HEK293 (cell line): Measurements from ENCODE around the gene ABCC11.

Experiments
- CTCF ChIA-PET: fragments of 350-600 bp; formaldehyde crosslinking; extraction: SDS; loops from one replicate; lab custom pipeline; 2021; ENCODE audit warnings: antibody characterized with exemption; lab: Yijun Ruan, JAX
- POLR2A ChIA-PET: fragments of 300-600 bp; formaldehyde crosslinking; extraction: SDS; loops from one replicate; lab custom pipeline; 2020; ENCODE audit warnings: antibody characterized with exemption, inconsistent platforms; lab: Yijun Ruan, JAX
- H3K27ac ChIP-seq: fragments of 200-500 bp; sonication (Bioruptor generic); 2 replicates; pipeline ENCODE4 v1.5.1; 2014; ENCODE audit warnings: low read depth, low read length, control low read depth, inconsistent platforms; ENCODE audit errors: extremely low read depth
- H3K36me3 ChIP-seq, 2 experiments: fragments of 200-500 bp in 1 of 2; sonication (Bioruptor generic) in 1 of 2; 1 replicate in 1 of 2; 2 replicates in 1 of 2; pipeline ENCODE4 v1.5.1; 2014 to 2017; ENCODE audit warnings: inconsistent platforms in 2 of 2, low read length in 2 of 2; ENCODE audit not compliant: control insufficient read depth in 2 of 2, insufficient read depth in 1 of 2
- H3K4me1 ChIP-seq: fragments of 200-500 bp; sonication (Bioruptor generic); 2 replicates; pipeline ENCODE4 v1.5.1; 2014; ENCODE audit warnings: mild to moderate bottlenecking, low read length, inconsistent platforms; ENCODE audit not compliant: control insufficient read depth, insufficient read depth
- H3K4me3 ChIP-seq: 2 replicates; pipeline ENCODE4 v1.5.1; 2011; ENCODE audit warnings: low read depth, mild to moderate bottlenecking, control low read depth, low read length, moderate library complexity
- H3K9me3 ChIP-seq: fragments of 200-500 bp; sonication (Bioruptor generic); 2 replicates; pipeline ENCODE4 v1.5.1; 2014; ENCODE audit warnings: low read depth, low read length, inconsistent platforms; ENCODE audit not compliant: control insufficient read depth, insufficient read depth
- CTCF ChIP-seq: fragments of 450-650 bp; formaldehyde crosslinking; IDR thresholded peaks from 2 replicates; pipeline ENCODE4 v1.5.1; 2016; ENCODE audit warnings: missing biosample characterization, missing genetic modification characterization
- GLIS2 ChIP-seq: fragments of 450-650 bp; formaldehyde crosslinking; IDR thresholded peaks from 2 replicates; pipeline ENCODE4 v1.5.1; 2016; ENCODE audit warnings: missing biosample characterization, missing genetic modification characterization
- KLF1 ChIP-seq: fragments of 450-650 bp; formaldehyde crosslinking; IDR thresholded peaks from 2 replicates; pipeline ENCODE4 v1.5.1; 2016; ENCODE audit warnings: missing biosample characterization, missing genetic modification characterization
- YY2 ChIP-seq: fragments of 450-650 bp; formaldehyde crosslinking; IDR thresholded peaks from 2 replicates; pipeline ENCODE4 v1.5.1; 2016; ENCODE audit warnings: missing biosample characterization, missing genetic modification characterization
- ZBTB8A ChIP-seq: fragments of 450-650 bp; formaldehyde crosslinking; IDR thresholded peaks from 2 replicates; pipeline ENCODE4 v1.5.1; 2016; ENCODE audit warnings: missing biosample characterization, missing genetic modification characterization
- ZFP3 ChIP-seq: fragments of 450-650 bp; formaldehyde crosslinking; IDR thresholded peaks from 2 replicates; pipeline ENCODE4 v1.5.1; 2016; ENCODE audit warnings: low read depth, missing biosample characterization, missing genetic modification characterization
- ZFP69B ChIP-seq: fragments of 450-650 bp; formaldehyde crosslinking; IDR thresholded peaks from 2 replicates; pipeline ENCODE4 v1.5.1; 2016; ENCODE audit warnings: missing biosample characterization, missing genetic modification characterization
- ZNF121 ChIP-seq: fragments of 450-650 bp; formaldehyde crosslinking; IDR thresholded peaks from 2 replicates; pipeline ENCODE4 v1.5.1; 2016; ENCODE audit warnings: missing biosample characterization, missing genetic modification characterization
- ZNF140 ChIP-seq: fragments of 450-650 bp; formaldehyde crosslinking; IDR thresholded peaks from 2 replicates; pipeline ENCODE4 v1.5.1; 2016; ENCODE audit warnings: missing biosample characterization, missing genetic modification characterization
- ZNF174 ChIP-seq: fragments of 450-650 bp; formaldehyde crosslinking; IDR thresholded peaks from 2 replicates; pipeline ENCODE4 v1.5.0; 2017; ENCODE audit warnings: missing biosample characterization, mild to moderate bottlenecking, missing genetic modification characterization
- ZNF214 ChIP-seq: fragments of 450-650 bp; formaldehyde crosslinking; IDR thresholded peaks from 2 replicates; pipeline ENCODE4 v1.5.1; 2017; ENCODE audit warnings: missing biosample characterization, mild to moderate bottlenecking, missing genetic modification characterization, borderline replicate concordance
- ZNF248 ChIP-seq: fragments of 450-650 bp; formaldehyde crosslinking; IDR thresholded peaks from 2 replicates; pipeline ENCODE4 v1.5.1; 2017; ENCODE audit warnings: missing biosample characterization, missing genetic modification characterization
- ZNF274 ChIP-seq, 2 experiments: fragments of 200-500 bp in 1 of 2; fragments of 450-650 bp in 1 of 2; sonication (Bioruptor generic) in 1 of 2; formaldehyde crosslinking in 1 of 2; IDR thresholded peaks; 2 replicates each; pipeline versions ENCODE4 v1.5.1 to v1.6.1; 2014 to 2016; ENCODE audit warnings: borderline replicate concordance in 1 of 2, inconsistent platforms in 1 of 2, low read length in 1 of 2, missing biosample characterization in 1 of 2, missing genetic modification characterization in 1 of 2
- ZNF366 ChIP-seq: fragments of 450-650 bp; formaldehyde crosslinking; conservative IDR thresholded peaks from 2 replicates; pipeline ENCODE4 v1.5.1; 2016; ENCODE audit warnings: missing biosample characterization, missing genetic modification characterization
- ZNF37A ChIP-seq: fragments of 450-650 bp; IDR thresholded peaks from 2 replicates; pipeline ENCODE4 v1.5.1; 2018; ENCODE audit warnings: missing biosample characterization, missing genetic modification characterization
- ZNF416 ChIP-seq: fragments of 450-650 bp; formaldehyde crosslinking; IDR thresholded peaks from 2 replicates; pipeline ENCODE4 v1.5.1; 2016; ENCODE audit warnings: missing biosample characterization, missing genetic modification characterization
- ZNF530 ChIP-seq: fragments of 450-650 bp; formaldehyde crosslinking; IDR thresholded peaks from 2 replicates; pipeline ENCODE4 v1.5.1; 2016; ENCODE audit warnings: low read depth, missing biosample characterization, missing genetic modification characterization
- ZNF654 ChIP-seq: fragments of 450-650 bp; formaldehyde crosslinking; IDR thresholded peaks from 2 replicates; pipeline ENCODE4 v1.5.1; 2016; ENCODE audit warnings: low read depth, missing biosample characterization, missing genetic modification characterization
- ZNF701 ChIP-seq: fragments of 450-650 bp; formaldehyde crosslinking; IDR thresholded peaks from 2 replicates; pipeline ENCODE4 v1.5.1; 2016; ENCODE audit warnings: missing biosample characterization, missing genetic modification characterization
- ZNF747 ChIP-seq: fragments of 450-650 bp; formaldehyde crosslinking; IDR thresholded peaks from 2 replicates; pipeline ENCODE4 v1.5.1; 2016; ENCODE audit warnings: missing biosample characterization, missing genetic modification characterization
- ZNF830 ChIP-seq: fragments of 450-650 bp; IDR thresholded peaks from 2 replicates; pipeline ENCODE4 v1.5.0; 2018; ENCODE audit warnings: missing biosample characterization, missing genetic modification characterization, low read depth, mild to moderate bottlenecking, moderate library complexity
- ZSCAN30 ChIP-seq: fragments of 450-650 bp; IDR thresholded peaks from 2 replicates; pipeline ENCODE4 v1.5.1; 2018; ENCODE audit warnings: missing biosample characterization, mild to moderate bottlenecking, missing genetic modification characterization, moderate library complexity
- TF ChIP-seq, protein P1 (sequence below): fragments of 450-650 bp; IDR thresholded peaks from 2 replicates; pipeline ENCODE4 v1.5.1; 2018; ENCODE audit warnings: missing biosample characterization, mild to moderate bottlenecking, missing genetic modification characterization
- TF ChIP-seq, protein P2 (sequence below): IDR thresholded peaks from 2 replicates; pipeline ENCODE4 v1.6.1; 2011; ENCODE audit warnings: mild to moderate bottlenecking, low read depth, low read length, borderline replicate concordance
- TF ChIP-seq, protein P3 (sequence below): fragments of 450-650 bp; formaldehyde crosslinking; IDR thresholded peaks from 2 replicates; pipeline ENCODE4 v1.5.1; 2016; ENCODE audit warnings: missing biosample characterization, missing genetic modification characterization

Gene ABCC11

DNA sequence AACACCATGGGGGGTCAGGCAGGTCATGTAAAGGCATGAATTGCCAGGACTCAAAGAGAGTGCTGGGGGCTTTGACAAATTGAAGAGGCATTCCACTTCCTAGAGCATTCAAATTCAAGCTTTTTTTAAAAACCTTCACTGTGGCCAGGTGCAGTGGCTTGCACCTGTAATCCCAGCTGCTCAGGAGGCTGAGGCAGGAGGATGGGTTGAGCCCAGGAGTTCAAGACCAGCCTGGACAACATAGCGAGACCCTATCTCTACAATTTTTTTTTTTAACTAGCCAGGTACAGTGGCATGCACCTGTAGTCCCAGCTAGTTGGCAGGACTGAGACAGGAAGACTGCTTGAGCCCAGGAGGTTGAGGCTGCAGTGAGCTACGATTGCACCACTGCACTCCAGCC is 108.8 kb downstream of the ABCC11 start:
- H3K4me1 ChIP-seq: no peaks in the 10 kb centered on the region
- ChIA-PET CTCF (interaction anchor here (1.1 kb wide), 1 partner anchor 26 kb away, joined by 3 read pairs; no protein-coding TSS in a partner anchor), POLR2A (no interaction called here)
- no peak overlapping the region for H3K4me3 ChIP-seq
- H3K9me3 ChIP-seq: no peaks in the 10 kb centered on the region
- H3K36me3 ChIP-seq: no peaks in the 10 kb centered on the region
- TF ChIP-seq ZNF37A (tag by site-specific recombination) (no peak), ZNF174 (no peak), GLIS2 (tag by site-specific recombination) (no peak), ZNF248 (tag by site-specific recombination) (no peak), ZFP69B (no peak)
- TF ChIP-seq, protein P1, sequence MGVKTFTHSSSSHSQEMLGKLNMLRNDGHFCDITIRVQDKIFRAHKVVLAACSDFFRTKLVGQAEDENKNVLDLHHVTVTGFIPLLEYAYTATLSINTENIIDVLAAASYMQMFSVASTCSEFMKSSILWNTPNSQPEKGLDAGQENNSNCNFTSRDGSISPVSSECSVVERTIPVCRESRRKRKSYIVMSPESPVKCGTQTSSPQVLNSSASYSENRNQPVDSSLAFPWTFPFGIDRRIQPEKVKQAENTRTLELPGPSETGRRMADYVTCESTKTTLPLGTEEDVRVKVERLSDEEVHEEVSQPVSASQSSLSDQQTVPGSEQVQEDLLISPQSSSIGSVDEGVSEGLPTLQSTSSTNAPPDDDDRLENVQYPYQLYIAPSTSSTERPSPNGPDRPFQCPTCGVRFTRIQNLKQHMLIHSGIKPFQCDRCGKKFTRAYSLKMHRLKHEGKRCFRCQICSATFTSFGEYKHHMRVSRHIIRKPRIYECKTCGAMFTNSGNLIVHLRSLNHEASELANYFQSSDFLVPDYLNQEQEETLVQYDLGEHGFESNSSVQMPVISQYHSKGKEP (tag by site-specific recombination): no peak
- H3K27ac ChIP-seq: no peak overlapping the region

DNA sequence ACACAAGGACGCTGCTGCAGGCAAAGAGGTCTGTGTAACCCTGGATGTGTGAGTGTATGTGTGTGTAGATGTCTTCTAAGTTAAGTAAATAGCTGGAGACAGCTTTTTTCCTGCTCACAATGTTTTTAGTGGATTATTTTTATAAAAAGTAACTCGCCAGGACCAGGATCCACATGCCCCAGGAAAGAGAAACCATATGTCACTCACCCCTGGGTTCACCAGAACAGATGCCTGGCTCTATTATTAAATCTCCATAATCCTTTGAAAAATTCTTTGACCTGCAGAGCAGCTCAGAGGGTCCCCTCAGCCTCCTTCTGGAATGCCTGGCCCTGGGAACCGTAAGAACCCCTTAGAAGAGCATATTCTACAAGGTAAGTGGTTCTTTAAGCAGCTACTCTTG is 109.5 kb downstream of the ABCC11 start:
- TF ChIP-seq ZNF701 (tag by site-specific recombination): no peak
- no peak for TF ChIP-seq ZNF214 (tag by site-specific recombination)
- no peak for TF ChIP-seq ZNF530 (tag by site-specific recombination)
- no peak for TF ChIP-seq ZNF140 (tag by site-specific recombination)
- no peak for TF ChIP-seq YY2
- TF ChIP-seq ZNF274 (IDR thresholded peaks at IDR 0.05; ENCODE audit: low read length): no peak
- TF ChIP-seq ZNF274 (tag by site-specific recombination; IDR thresholded peaks at IDR 0.05; ENCODE audit: borderline replicate concordance): no peak
- TF ChIP-seq ZBTB8A (tag by site-specific recombination): no peak
- no peak for TF ChIP-seq ZNF654
- TF ChIP-seq ZNF121 (tag by site-specific recombination): no peak
- no peak for TF ChIP-seq ZSCAN30 (tag by site-specific recombination)
- Histone ChIP-seq H3K27ac (no peak overlapping the region), H3K4me3 (no peak overlapping the region), H3K4me1 (no peaks in the 10 kb centered on the region), H3K9me3 (no peaks in the 10 kb centered on the region), H3K36me3 (no peaks in the 10 kb centered on the region)
- POLR2A ChIA-PET: no interaction called here
- CTCF ChIA-PET: interaction anchor here (1.1 kb wide), 1 partner anchor 27 kb away, joined by 3 read pairs; no protein-coding TSS in a partner anchor

DNA sequence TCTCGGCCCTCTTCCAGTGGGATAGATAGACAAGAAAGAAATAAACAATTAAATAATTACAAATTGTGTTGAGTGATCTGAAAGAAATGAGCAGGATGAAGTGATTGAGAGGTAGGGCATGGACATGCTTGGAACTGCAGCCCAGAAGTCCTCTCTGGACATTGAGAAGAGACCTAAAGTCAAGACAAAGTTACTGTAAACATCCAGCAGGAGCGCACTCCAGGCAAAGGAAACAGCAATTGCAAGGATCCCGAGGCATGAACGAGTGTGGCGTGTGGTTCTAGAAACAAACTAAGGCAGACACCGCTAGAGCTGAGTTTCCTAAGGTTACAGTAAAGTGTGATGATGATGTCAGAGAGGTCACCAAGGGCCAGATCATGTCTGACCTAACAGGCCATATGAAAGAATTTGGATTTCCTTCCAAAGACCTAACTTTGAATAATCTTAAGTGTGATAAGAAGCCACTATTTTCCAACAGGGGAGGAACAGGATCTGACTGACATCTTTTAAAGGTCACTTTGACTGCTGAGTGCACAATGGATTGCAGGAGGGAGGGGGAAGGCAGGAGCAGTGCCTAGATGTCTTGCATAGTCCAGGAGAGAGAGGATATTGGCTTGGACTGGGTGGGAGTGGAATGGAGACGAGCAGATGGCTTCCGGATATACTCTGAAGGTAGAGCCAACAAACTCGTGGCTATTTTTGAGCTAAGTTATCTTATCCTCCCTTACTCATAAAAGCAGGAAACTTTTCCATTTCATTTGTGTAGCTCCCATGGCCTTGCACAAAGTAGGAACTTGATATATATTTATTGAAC is 110.6 kb downstream of the ABCC11 start:
- ChIA-PET CTCF (interaction anchor here (0.7 kb wide), 1 partner anchor 28 kb away, joined by 3 read pairs; no protein-coding TSS in a partner anchor), POLR2A (no interaction called here)
- H3K9me3 ChIP-seq: no peaks in the 10 kb centered on the region
- H3K4me1 ChIP-seq: no peaks in the 10 kb centered on the region
- H3K4me3 ChIP-seq: no peak overlapping the region
- H3K36me3 ChIP-seq: no peaks in the 10 kb centered on the region
- H3K27ac ChIP-seq: no peak overlapping the region
- no peak for TF ChIP-seq ZFP3 (tag by site-specific recombination)
- no peak for TF ChIP-seq ZNF830 (tag by site-specific recombination)
- no peak for TF ChIP-seq ZNF366 (tag by site-specific recombination)
- no peak for TF ChIP-seq KLF1 (tag by site-specific recombination)
- no peak for TF ChIP-seq ZNF747
- TF ChIP-seq, protein P2, sequence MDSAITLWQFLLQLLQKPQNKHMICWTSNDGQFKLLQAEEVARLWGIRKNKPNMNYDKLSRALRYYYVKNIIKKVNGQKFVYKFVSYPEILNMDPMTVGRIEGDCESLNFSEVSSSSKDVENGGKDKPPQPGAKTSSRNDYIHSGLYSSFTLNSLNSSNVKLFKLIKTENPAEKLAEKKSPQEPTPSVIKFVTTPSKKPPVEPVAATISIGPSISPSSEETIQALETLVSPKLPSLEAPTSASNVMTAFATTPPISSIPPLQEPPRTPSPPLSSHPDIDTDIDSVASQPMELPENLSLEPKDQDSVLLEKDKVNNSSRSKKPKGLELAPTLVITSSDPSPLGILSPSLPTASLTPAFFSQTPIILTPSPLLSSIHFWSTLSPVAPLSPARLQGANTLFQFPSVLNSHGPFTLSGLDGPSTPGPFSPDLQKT: no peak
- no peak for TF ChIP-seq CTCF (tag by site-specific recombination)
- TF ChIP-seq, protein P3, sequence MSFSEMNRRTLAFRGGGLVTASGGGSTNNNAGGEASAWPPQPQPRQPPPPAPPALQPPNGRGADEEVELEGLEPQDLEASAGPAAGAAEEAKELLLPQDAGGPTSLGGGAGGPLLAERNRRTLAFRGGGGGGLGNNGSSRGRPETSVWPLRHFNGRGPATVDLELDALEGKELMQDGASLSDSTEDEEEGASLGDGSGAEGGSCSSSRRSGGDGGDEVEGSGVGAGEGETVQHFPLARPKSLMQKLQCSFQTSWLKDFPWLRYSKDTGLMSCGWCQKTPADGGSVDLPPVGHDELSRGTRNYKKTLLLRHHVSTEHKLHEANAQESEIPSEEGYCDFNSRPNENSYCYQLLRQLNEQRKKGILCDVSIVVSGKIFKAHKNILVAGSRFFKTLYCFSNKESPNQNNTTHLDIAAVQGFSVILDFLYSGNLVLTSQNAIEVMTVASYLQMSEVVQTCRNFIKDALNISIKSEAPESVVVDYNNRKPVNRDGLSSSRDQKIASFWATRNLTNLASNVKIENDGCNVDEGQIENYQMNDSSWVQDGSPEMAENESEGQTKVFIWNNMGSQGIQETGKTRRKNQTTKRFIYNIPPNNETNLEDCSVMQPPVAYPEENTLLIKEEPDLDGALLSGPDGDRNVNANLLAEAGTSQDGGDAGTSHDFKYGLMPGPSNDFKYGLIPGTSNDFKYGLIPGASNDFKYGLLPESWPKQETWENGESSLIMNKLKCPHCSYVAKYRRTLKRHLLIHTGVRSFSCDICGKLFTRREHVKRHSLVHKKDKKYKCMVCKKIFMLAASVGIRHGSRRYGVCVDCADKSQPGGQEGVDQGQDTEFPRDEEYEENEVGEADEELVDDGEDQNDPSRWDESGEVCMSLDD (tag by site-specific recombination): no peak
- TF ChIP-seq ZNF416: no peak
- TF ChIP-seq ZNF37A (tag by site-specific recombination): no peak
